SK-N-MC (cell line): Measurements from ENCODE around the gene SLC25A13.
"Not testable (repeated sequence)": the region's sequence is repeated elsewhere in the genome, so short reads cannot be mapped to it uniquely, and the experiment has no call there.

Experiments used
- DNase-seq: peaks from one replicate; pipeline ENCODE4 v3.0.0-alpha.2; 2011; ENCODE audit warnings: low read depth, low spot score
- H3K27ac ChIP-seq: fragments of 200-600 bp; sonication (generic); 2 replicates; pipeline ENCODE4 v1.5.1; 2016; ENCODE audit warnings: mixed run types
- H3K36me3 ChIP-seq: fragments of 200-600 bp; sonication (generic); 2 replicates; pipeline ENCODE4 v1.6.1; 2017; ENCODE audit warnings: antibody characterized with exemption, low read length, mixed read lengths; ENCODE audit not compliant: insufficient read depth
- H3K4me3 ChIP-seq: fragments of 200-600 bp; sonication (generic); 2 replicates; pipeline ENCODE4 v1.5.1; 2016
- H3K9ac ChIP-seq: fragments of 200-600 bp; sonication (generic); 2 replicates; pipeline ENCODE4 v1.8.0; 2017; ENCODE audit warnings: mixed run types, mixed read lengths; ENCODE audit not compliant: insufficient read length
- H3K9me3 ChIP-seq: fragments of 200-600 bp; sonication (generic); 2 replicates; pipeline ENCODE4 v1.6.1; 2017; ENCODE audit warnings: low read depth, mild to moderate bottlenecking, antibody characterized with exemption, low read length, moderate library complexity, mixed read lengths
- EZH2 ChIP-seq: fragments of 200-600 bp; sonication (generic); IDR thresholded peaks from one replicate; pipeline ENCODE4 v1.6.1; 2017; ENCODE audit warnings: antibody characterized with exemption
- FOXP2 ChIP-seq: optimal IDR thresholded peaks from 2 replicates; pipeline ENCODE3; 2011; ENCODE audit warnings: mild to moderate bottlenecking, moderate library complexity; ENCODE audit not compliant: insufficient read depth; ENCODE audit errors: extremely low read length, control extremely low read depth
- POLR2AphosphoS5 ChIP-seq: IDR thresholded peaks from 2 replicates; pipeline ENCODE4 v1.6.1; 2012; ENCODE audit warnings: mild to moderate bottlenecking, low read depth, low read length, borderline replicate concordance

SLC25A13 gene

DNA sequence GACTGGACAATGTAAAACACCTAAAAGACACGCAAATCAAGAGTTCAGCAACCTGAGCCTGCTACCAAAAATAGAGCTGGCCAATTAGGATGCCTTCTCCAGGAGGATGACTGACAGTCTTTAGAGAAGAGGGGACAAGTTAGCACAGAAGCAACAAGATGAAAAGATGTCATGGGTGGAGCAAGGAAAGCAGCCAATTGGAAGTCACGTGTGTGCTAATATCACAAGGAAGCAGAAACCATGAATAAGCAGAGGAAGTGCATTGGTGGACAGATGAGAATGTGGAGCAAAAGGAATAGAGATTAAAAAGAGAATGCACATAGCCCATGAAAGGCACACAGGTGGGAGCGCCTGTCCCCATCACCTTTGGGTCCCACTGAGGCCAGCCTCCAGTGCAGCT is 148.1 kb downstream of the SLC25A13 start:
- no peaks in the 10 kb centered on the region for H3K9me3 ChIP-seq
- no peak for TF ChIP-seq FOXP2
- no peak for TF ChIP-seq EZH2
- no peak for TF ChIP-seq POLR2AphosphoS5
- DNase-seq = no peak
- H3K9ac ChIP-seq = no peak overlapping the region
- H3K36me3 ChIP-seq = no peaks in the 10 kb centered on the region
- no peak overlapping the region for H3K27ac ChIP-seq
- H3K4me3 ChIP-seq = no peak overlapping the region

DNA sequence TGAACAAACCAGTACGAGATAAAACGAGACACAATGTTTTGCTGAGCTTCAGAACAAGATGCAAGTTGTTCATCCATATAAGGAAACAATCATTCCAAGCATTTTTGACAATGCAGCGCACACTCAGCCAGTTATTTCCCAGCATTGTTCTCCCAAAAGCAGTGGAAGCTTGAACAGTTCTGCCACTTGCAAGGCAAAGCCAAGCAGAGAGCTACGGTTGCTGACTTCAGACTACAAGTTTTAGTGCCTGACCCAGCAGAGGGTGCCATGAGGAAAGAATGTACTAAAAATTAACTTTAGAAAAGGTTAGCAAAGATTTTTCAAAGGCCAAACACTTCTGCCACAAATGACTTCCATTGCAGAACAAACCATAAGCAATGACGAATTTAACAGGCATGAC is 152.5 kb downstream of the SLC25A13 start:
- DNase-seq = no peak
- Histone ChIP-seq H3K9me3 (no peaks in the 10 kb centered on the region), H3K27ac (no peak overlapping the region), H3K4me3 (no peak overlapping the region), H3K9ac (no peak overlapping the region), H3K36me3 (no peaks in the 10 kb centered on the region)
- TF ChIP-seq POLR2AphosphoS5 = no peak
- no peak for TF ChIP-seq FOXP2
- no peak for TF ChIP-seq EZH2

DNA sequence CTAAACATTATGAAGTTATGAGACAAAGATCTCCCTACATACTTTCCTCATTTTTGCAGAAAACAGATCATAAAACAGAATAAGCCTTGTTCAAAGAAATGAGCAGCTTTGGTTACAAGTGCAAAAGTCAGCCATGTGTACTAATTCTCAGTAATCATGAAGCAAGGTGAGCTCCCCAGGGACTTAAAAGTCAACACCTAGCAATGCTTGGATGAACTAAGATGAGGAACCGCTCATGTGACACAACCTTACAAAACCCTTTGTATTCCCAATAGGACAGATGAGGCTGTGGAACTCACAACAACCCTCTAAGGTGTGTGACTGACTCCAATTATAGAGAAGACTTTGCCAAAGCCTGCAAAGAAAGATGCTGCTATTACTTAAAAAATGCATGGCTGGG is 154.5 kb downstream of the SLC25A13 start:
- Histone ChIP-seq H3K4me3 (no peak overlapping the region), H3K36me3 (no peaks in the 10 kb centered on the region), H3K9me3 (no peaks in the 10 kb centered on the region), H3K9ac (no peak overlapping the region), H3K27ac (no peak overlapping the region)
- TF ChIP-seq POLR2AphosphoS5 (no peak), EZH2 (no peak), FOXP2 (no peak)
- no peak for DNase-seq

DNA sequence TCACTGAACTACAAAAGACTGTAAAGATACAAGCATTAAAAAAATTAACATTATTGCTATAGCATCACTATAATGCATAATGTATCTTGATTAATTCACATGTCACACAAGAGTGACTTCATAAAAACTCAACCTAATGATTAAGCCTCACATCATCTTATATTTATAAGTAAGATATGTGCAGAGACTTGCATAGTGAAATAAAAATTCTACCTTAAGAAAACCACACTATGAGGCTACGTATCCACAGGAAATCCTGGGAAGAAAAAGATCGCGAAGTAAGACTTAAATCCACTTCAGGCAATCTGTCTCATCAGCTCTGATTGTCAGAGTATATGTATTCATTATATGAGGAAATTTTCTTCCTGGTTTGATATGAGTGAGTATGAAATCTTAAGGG is 160.0 kb downstream of the SLC25A13 start:
- Histone ChIP-seq H3K36me3 (no peaks in the 10 kb centered on the region), H3K27ac (no peak overlapping the region), H3K9me3 (no peaks in the 10 kb centered on the region), H3K9ac (no peak overlapping the region), H3K4me3 (no peak overlapping the region)
- TF ChIP-seq EZH2 = no peak
- no peak for TF ChIP-seq POLR2AphosphoS5
- no peak for TF ChIP-seq FOXP2
- DNase-seq = no peak

DNA sequence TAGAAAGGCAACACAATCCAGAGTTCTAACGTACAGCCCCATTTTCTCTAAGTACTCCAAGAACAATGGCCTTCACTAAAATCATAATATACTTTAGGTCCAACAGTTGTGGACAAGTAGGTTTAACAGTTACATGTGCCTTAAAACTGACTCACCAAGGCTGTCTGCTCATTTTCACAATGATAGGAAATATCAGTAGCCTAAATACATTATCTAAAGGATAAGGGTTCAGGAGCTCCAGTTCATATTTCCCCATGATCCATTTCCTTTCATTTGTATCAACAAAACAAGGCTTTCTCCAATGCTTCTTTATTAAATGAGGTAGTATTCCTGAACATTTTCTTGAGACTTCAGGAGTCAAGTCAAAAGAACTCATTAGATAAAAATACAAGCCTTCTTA is 164.0 kb downstream of the SLC25A13 start:
- H3K27ac ChIP-seq = no peak overlapping the region
- no peak overlapping the region for H3K4me3 ChIP-seq
- H3K9me3 ChIP-seq = no peaks in the 10 kb centered on the region
- no peak overlapping the region for H3K9ac ChIP-seq
- DNase-seq = no peak
- H3K36me3 ChIP-seq = no peaks in the 10 kb centered on the region
- no peak for TF ChIP-seq FOXP2
- no peak for TF ChIP-seq EZH2
- TF ChIP-seq POLR2AphosphoS5 = no peak

DNA sequence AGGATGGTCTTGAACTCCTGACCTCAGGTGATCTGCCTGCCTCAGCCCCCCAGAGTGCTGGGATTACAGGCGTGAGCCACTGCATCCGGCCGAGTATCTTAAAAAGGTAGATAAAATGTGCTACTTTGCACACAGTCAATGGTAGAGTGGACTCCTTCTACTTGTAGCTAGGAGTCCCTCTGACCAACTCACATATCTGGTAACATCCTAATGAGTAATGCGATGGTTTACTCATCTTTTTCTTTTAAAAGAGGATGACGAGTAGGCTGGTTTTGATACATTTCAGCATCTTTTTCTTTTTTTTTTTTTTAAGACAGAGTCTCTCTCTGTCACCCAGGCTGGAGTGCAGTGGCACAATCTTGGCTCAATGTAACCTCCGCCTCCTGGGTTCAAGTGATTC is 167.4 kb downstream of the SLC25A13 start:
- not testable (repeated sequence) for H3K9ac ChIP-seq, H3K27ac ChIP-seq, DNase-seq, H3K9me3 ChIP-seq, H3K36me3 ChIP-seq, H3K4me3 ChIP-seq

DNA sequence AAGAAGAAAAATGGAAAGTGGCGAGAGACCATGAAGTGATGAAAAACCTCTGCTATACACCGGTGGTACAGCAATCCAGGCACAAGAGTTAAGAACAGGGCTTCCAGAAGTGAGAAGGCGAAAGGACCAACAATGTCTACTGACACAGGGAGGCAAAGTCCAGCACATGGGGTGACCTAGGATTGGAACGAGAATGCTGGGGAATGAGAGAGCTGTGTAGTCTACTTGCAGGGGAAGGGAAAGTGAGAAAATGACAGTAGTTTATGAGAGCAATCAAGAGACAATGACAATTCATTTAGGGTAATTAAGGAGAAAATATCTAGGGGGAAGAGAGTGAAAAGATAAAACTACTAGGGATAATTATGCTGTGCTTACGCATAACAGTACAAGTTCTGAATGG is 169.2 kb downstream of the SLC25A13 start:
- Histone ChIP-seq H3K9me3 (no peaks in the 10 kb centered on the region), H3K36me3 (no peaks in the 10 kb centered on the region), H3K4me3 (no peak overlapping the region), H3K27ac (no peak overlapping the region), H3K9ac (no peak overlapping the region)
- TF ChIP-seq EZH2 (no peak), POLR2AphosphoS5 (no peak), FOXP2 (no peak)
- DNase-seq = no peak

DNA sequence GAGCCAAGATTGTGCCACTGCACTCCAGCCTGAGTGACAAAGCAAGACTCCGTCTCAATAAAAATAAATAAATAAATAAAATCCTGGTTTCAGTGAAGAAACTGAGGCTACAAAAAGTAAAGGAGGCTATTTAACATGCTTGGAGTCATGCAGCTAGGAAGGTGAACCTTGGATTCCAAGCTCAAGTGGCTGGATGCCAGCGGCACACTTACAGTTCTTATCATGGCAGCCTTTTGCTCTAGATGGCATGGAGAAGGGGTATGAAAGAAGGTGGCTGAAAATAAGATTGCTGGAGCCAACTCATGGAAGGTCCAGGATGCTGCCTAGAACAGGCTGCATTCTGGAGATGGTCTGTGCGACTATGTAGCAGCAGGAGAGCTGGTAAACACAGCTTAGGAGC is 170.0 kb downstream of the SLC25A13 start:
- H3K27ac ChIP-seq = no peak overlapping the region

DNA sequence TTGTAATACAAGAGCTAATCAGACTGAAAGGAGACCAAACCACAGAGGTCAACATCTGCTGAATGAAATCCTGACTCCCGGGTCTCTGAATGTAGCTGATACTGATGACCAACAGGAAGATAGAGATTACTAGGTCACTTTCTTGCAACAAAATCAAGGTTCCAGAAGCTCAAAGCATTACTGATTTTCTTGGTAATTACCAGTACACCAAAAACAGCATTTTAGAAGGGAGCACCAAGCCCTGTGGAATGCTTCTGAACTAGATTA is 177.7 kb downstream of the SLC25A13 start:
- Histone ChIP-seq H3K4me3 (no peak overlapping the region), H3K9me3 (no peaks in the 10 kb centered on the region), H3K9ac (no peak overlapping the region), H3K36me3 (no peaks in the 10 kb centered on the region), H3K27ac (no peak overlapping the region)
- no peak for DNase-seq
- TF ChIP-seq FOXP2 = no peak
- no peak for TF ChIP-seq POLR2AphosphoS5
- TF ChIP-seq EZH2 = no peak

More for the DNA sequence above, 170.0 kb downstream of the SLC25A13 start:
- H3K9ac ChIP-seq = no peak overlapping the region
- H3K36me3 ChIP-seq = no peaks in the 10 kb centered on the region
- H3K4me3 ChIP-seq = no peak overlapping the region
- no peaks in the 10 kb centered on the region for H3K9me3 ChIP-seq
- no peak for DNase-seq
- no peak for TF ChIP-seq POLR2AphosphoS5
- TF ChIP-seq EZH2 = no peak
- TF ChIP-seq FOXP2 = no peak
